Hindlimb muscle (tissue), 1 donor: Measurements from ENCODE around the gene KRT81. TPM values are rescaled to one million over a fixed set of nuclear protein-coding genes. Genes with fewer than 3 reads are reported as not detected.

Experiments used
- DNase-seq: peaks from one replicate; pipeline ENCODE4 v3.0.0-alpha.2; 2013
- polyA plus RNA-seq: library from polyadenylated mRNA; unstranded; fragments of 120-200 nt; gene quantifications from one replicate; pipeline ENCODE4 v1.2.1, GENCODE V29; 2013; ENCODE audit not compliant: insufficient read length

The KRT81 gene
- polyA plus RNA-seq, 1 donor: 0.14 TPM

GRCh38 chr12:52238916-52239646 is 52.3 kb downstream of the KRT81 start:
- DNase-seq: no peak

GRCh38 chr12:52238207-52238840 is 53.0 kb downstream of the KRT81 start:
- DNase-seq: no peak

GRCh38 chr12:52236386-52237050 is 54.8 kb downstream of the KRT81 start:
- DNase-seq: no peak

Other genes with a start within 250 kb of the KRT81 start
- 32.8 TPM for gene NR4A1, start 240.1 kb downstream of the KRT81 start, polyA plus RNA-seq
- 22.0 TPM for gene ATG101, start 221.6 kb downstream of the KRT81 start, polyA plus RNA-seq
- not detected for gene SMIM41, start 211.8 kb downstream of the KRT81 start, polyA plus RNA-seq
- gene KRT80, start 99.5 kb downstream of the KRT81 start, polyA plus RNA-seq: 5.6 TPM
- gene KRT7, start 58.3 kb downstream of the KRT81 start, polyA plus RNA-seq: 1.9 TPM
- 0.19 TPM for gene KRT86, start 16.9 kb downstream of the KRT81 start, polyA plus RNA-seq
- gene KRT83, start 29.9 kb upstream of the KRT81 start, polyA plus RNA-seq: not detected
- not detected for gene KRT85, start 75.9 kb upstream of the KRT81 start, polyA plus RNA-seq
- not detected for gene KRT84, start 94.1 kb upstream of the KRT81 start, polyA plus RNA-seq
- not detected for gene KRT82, start 114.8 kb upstream of the KRT81 start, polyA plus RNA-seq
- not detected for gene KRT75, start 142.8 kb upstream of the KRT81 start, polyA plus RNA-seq
- 0.25 TPM for gene KRT6B, start 160.6 kb upstream of the KRT81 start, polyA plus RNA-seq
- not detected for gene KRT6C, start 182.3 kb upstream of the KRT81 start, polyA plus RNA-seq
- gene KRT6A, start 201.7 kb upstream of the KRT81 start, polyA plus RNA-seq: 1.3 TPM
- gene KRT5, start 228.9 kb upstream of the KRT81 start, polyA plus RNA-seq: 12.2 TPM